Fibroblast of mammary gland (primary cell): ENCODE data around the gene HNF1B.

Experiments
- DNase-seq: peaks from one replicate; pipeline ENCODE4 v3.0.0-alpha.2; 2010; ENCODE audit warnings: low read depth
- H3K4me3 ChIP-seq: 2 replicates; pipeline ENCODE4 v1.5.1; 2011; ENCODE audit warnings: low read depth, mild to moderate bottlenecking, low read length, moderate library complexity; ENCODE audit not compliant: control insufficient read depth
- TF ChIP-seq, protein P1 (sequence below): conservative IDR thresholded peaks from 2 replicates; pipeline ENCODE4 v1.5.1; 2011; ENCODE audit warnings: low read depth, low read length, inconsistent platforms; ENCODE audit not compliant: control insufficient read depth, insufficient read depth

The HNF1B gene, protein sequence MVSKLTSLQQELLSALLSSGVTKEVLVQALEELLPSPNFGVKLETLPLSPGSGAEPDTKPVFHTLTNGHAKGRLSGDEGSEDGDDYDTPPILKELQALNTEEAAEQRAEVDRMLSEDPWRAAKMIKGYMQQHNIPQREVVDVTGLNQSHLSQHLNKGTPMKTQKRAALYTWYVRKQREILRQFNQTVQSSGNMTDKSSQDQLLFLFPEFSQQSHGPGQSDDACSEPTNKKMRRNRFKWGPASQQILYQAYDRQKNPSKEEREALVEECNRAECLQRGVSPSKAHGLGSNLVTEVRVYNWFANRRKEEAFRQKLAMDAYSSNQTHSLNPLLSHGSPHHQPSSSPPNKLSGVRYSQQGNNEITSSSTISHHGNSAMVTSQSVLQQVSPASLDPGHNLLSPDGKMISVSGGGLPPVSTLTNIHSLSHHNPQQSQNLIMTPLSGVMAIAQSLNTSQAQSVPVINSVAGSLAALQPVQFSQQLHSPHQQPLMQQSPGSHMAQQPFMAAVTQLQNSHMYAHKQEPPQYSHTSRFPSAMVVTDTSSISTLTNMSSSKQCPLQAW

DNA sequence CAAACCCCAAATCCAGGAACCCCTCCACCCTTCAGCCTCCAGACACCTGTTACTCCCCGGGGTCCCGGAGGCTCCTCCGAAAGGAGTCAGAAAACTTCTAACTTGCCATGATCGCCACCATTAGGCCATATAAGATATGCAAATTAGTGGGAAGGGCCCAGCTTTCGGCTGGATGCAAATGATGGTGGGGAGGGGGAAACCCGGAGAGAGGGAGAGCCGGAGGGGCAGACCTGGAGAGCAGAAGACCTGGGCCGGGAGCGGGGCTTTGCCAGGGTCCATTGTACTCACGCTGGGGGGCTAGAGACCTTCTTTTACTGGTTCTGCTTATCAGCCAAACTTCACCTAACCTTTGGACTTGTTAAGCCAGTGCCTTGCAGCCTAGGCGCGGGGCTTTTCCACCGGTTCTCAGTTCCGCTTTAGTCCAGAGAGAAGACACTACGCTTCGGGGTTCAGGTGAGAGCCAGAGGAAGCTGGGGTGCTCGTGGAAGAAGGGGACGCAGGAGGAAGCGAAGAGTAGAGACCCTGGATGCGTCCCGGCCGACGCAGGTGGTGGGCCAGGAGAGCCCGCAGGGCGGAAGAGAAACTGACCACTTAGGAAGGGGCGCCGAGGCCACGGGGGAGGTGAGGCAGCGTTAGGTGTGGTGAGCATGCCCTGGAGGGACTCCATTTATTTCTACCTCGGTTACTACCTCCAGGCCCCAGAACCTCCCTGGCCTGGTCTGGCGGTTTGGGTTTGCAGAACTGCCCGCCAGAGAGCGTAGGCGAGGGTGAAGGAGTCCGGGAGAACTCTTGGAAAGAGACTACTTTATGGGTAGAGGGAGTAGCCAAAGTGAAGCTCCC, at the start of gene HNF1B:
HNF1B (minus strand) TSS at position 99 of the 840 bp plus-strand sequence. CDS start 175 bp downstream, outside the sequence.
- TF ChIP-seq, protein P1, sequence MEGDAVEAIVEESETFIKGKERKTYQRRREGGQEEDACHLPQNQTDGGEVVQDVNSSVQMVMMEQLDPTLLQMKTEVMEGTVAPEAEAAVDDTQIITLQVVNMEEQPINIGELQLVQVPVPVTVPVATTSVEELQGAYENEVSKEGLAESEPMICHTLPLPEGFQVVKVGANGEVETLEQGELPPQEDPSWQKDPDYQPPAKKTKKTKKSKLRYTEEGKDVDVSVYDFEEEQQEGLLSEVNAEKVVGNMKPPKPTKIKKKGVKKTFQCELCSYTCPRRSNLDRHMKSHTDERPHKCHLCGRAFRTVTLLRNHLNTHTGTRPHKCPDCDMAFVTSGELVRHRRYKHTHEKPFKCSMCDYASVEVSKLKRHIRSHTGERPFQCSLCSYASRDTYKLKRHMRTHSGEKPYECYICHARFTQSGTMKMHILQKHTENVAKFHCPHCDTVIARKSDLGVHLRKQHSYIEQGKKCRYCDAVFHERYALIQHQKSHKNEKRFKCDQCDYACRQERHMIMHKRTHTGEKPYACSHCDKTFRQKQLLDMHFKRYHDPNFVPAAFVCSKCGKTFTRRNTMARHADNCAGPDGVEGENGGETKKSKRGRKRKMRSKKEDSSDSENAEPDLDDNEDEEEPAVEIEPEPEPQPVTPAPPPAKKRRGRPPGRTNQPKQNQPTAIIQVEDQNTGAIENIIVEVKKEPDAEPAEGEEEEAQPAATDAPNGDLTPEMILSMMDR = no peak
- H3K4me3 ChIP-seq = no peak within 1 kb of the TSS
- DNase-seq = no peak

DNA sequence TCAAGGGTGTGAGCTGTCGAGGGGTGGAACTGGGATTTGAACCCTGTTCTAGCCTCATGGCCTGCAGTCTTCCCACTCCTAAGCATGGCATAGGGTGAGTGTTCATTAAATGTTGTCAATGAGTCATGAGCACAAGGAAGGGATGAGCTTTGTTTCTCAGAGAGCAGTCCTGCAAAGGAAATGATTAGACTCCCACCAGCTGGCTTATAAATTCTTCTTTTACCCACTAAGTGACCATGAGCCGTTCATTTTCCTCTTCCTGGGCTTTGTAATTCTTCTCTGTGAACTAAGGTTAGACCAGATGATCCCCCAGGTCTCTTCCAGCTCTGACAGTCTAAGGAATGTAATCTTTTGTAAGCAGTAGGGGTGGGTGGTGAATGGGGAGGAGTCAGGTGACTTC, 47.9 kb upstream of the HNF1B start:
- peak; percentile 45 for DNase-seq
- TF ChIP-seq, protein P1 = no peak
- no peak overlapping the region for H3K4me3 ChIP-seq

DNA sequence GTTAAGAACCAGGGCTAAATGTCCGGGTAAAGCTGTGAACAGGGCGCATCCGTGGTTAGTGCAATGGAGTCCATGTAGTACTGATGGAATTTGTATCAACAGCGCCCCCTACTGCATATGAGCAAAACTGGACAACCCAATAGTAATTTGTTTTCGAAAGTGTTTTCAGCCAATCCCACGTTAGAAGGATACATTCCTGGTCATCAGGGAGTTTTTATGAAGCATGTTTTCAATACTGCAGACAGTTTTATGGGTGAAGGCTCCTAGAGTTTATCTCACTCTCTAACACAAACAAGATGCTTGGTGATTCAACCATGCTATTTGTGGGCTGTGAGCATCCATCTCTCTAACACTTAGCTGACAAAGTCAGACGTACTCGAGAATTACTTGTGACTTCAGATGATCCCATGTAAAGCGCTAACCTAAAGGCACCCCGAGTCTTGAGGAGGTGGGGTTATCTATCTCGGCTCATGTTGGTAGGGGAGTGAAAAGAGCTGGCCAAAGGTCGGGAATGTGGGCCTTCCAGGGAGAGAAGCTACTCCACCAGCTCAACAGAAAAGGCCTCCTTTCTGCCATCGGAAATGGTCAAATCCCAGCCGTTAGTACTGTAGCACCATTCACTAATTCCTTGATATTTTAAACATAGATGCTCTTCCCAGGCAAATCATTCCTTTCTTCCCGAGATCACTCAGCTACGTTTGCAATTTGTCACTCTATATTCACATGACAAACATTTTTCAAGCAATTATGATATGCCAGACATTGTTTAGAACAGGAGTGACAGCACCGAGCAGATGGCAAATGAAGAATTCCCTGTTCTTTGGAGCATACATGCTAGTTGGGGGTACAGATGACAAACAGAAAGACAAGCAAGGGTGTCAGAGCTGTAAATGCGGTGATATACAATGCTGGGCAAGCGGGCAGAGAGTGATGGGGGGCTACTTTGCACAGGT, 46.9 kb upstream of the HNF1B start:
- peak; percentile 51 for DNase-seq
- H3K4me3 ChIP-seq = no peak overlapping the region
- TF ChIP-seq, protein P1 = peak; percentile 56

DNA sequence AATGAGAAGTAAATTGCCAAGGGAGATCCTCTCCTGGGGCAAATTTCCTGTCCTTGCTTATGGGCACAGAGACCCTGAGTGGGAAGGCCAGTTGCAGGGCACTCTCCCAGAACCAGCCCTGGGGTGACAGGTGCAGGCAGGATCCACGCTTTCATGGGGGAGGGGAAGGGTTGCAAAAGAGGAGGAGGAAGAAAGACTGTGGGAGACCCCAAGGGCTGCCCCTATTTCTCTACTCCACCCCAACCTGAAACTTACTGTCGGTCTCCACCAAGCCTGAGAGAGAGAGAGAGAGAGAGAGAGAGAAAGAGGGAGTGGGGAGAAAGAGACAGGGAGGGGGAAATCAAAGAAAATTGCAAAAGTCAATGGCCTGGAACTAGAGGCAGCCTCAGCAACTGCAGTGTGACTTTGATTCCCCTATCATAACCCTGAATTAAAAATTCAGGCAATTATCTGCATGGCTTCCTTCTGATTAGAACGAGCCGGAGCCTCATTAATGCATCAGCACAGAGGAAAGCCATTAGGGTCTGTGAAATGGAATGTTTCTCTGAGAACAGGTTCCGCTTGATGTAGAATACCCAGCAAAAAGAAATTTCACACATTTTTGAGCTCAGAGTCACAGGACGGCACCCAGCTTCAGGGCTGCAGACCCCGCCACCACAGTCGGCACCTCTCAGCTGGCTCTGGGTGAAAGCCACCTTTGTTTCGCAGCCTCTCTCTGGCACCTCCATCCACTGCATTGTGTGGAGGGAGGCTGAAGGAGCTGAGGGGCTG, 45.1 kb upstream of the HNF1B start:
- TF ChIP-seq, protein P1 = no peak
- no peak for DNase-seq
- no peak overlapping the region for H3K4me3 ChIP-seq

DNA sequence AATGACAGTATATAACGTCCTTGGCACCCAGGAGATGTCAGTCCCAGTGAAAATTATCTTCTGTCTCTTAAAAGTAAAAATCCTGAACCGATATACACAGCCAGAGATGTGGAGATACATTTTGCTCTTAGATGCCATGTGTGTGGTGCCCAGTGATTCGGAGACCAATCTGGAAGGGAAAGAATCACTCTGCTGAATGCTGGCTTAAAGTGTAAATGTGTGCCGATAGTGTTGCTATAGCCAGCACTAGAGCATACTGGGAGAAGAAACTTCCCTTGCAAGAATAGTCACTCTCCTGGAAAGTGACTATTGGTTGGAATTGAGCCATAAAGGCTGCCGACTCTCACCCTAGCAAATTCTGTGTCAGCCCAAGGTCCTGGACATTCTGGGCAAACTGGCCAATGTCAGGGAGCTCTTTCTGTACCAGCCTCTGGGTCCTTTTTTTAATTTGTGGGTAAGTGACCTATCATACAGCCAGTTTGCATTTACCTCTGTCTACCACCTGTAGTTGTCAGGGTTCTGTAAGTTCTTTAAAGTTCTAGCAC, 44.2 kb upstream of the HNF1B start:
- no peak for DNase-seq
- no peak overlapping the region for H3K4me3 ChIP-seq
- TF ChIP-seq, protein P1 = no peak
